NCI-H2227 (cell line): Measurements from ENCODE around the gene NTNG1.
"Not testable (repeated sequence)": the region's sequence is repeated elsewhere in the genome, so short reads cannot be mapped to it uniquely, and the experiment has no call there.

ENCODE experiments used
- DNase-seq: peaks from one replicate; lab custom pipeline; 2025; ENCODE audit not compliant: unreplicated experiment; lab: John Stamatoyannopoulos, UW

The NTNG1 gene

GRCh38 chr1:107140703-107141490 lies at the start of gene NTNG1:
NTNG1 (plus strand) TSS chr1:107141039.
- DNase-seq = peak; percentile 38

GRCh38 chr1:107091418-107091817 lies 49.4 kb upstream of the NTNG1 start:
- DNase-seq = no peak

DNA sequence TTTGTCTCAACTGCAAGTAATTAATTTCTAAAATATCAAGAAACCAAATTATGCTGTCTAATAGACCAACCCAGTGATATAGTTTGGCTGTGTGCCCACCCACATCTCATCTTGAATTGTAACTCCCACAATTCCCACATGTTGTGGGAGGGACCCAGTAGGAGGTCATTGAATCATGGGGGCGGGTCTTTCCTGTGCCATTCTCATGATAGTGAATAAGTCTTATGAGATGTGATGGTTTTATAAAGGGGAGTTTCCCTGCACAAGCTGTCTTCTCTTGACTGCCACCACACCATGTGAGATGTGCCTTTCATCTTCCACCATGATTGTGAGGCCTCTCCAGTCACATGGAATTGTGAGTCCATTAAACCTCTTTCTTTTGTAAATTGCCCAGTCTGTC lies 47.4 kb upstream of the NTNG1 start:
- not testable (repeated sequence) for DNase-seq

- no peak for DNase-seq
Measured at GRCh38 chr1:107095647-107096046, 45.2 kb upstream of the NTNG1 start.

DNA sequence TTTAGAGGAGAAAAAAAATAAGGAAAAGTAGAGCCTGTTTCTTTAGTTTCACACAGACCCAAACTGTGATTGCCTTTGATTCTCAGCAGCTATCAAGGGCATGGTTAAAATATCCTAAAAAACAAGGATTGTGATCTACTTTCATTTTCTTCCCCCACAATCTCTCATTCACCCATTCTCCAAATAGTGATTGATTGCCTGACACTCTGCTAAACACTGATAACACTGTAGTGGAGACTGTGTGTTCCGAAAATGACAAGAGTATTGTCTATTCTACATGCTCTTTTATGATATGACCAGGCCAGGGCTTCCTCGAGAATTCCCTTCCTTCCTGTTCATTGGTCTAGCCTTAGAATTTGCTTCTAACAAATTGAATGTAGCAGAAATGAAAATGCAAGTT lies 44.1 kb upstream of the NTNG1 start:
- no peak for DNase-seq

DNA sequence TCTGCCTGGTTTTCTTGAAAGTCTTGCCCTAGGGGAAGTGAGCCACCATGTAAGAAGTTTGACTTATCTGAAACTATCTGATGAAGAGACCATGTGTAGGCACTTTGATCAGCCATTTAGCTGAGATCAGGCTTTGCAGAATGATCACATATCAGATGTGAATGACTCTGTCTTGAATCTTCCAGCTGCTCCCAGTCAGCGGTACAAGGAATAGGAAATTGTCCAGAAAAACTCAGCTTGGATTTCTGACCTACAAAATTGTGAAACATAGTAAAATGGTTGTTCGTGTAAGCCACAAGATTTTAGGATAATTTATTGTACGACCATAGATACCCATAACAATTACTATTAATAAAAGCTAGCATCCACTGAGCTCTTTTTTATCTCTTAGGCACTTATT lies 41.9 kb upstream of the NTNG1 start:
- no peak for DNase-seq

DNA sequence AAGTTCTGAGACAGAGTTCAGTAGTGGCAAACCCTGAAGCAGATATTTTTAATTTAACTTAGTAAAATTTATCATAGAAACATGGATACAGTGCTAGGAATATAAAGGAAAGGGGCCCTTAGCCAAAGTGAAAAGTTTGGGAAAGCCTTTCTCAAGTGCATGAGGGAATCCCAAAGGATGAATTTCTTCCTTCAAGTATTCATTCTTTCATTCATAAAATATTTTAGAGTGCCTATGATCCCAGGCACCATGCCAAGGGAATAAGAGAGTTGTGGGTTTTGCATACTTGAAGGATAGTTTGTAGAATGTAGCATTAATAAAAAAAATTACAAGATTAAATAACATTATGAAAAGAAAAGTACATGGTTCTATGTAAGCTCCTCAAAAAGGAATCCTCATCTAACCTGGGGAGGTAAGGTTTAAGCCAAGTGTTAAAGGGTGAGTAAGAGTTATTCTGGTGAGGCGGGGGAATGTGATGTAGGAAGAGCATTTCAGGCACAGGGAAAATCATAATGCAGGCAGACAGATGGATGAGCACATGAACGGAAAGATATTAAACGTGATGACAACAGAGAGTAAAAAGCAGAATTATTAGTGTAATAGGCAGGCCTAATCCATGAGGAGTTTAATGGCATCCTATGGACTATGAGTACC lies 40.4 kb upstream of the NTNG1 start:
- no peak for DNase-seq

GRCh38 chr1:107105914-107106313 lies 34.9 kb upstream of the NTNG1 start:
- no peak for DNase-seq

DNA sequence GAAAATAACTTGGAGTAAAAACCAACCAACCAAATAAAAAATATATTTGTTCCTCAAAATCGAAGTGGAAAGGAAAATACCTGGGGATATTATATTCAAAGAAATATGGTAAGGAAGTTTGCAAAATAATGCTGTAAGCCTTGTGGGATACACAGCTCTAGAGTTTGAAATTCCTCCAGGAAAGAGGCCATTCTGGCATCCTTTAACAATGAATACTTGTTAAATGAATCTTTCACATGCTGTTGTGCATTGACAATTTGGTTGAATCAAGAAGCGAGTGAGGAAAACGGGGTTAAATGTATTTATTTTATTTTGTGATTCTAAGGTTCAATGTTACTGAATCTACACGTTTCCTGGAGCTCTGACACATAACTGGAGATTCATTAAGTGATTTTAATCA lies 30.5 kb upstream of the NTNG1 start:
- no peak for DNase-seq

DNA sequence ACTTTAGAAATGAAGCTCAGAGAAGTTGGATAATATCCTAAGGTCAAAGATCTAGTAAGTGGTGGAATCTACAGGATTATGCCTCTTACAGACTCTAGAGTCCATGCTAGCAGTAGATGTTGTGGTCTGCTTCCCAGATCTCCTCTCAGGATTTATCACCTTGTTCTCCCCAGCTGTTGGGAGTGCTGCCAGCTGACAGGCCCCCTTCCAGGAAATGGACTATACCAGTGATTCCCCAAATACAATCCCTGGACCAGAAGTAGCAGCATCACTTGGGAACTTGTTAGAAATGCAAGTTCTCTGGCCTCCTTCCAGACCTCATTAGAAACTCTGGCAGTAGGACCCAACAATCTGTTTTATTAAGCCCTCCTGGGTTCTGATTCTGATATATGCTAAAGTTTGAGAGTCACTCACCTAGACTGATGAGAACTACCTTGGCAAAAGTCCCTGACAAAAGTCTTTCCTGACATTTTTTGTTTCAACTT lies 24.5 kb upstream of the NTNG1 start:
- DNase-seq = no peak

GRCh38 chr1:107122225-107122624 lies 18.6 kb upstream of the NTNG1 start:
- DNase-seq = no peak

GRCh38 chr1:107123741-107124140 lies 17.1 kb upstream of the NTNG1 start:
- DNase-seq = no peak

DNA sequence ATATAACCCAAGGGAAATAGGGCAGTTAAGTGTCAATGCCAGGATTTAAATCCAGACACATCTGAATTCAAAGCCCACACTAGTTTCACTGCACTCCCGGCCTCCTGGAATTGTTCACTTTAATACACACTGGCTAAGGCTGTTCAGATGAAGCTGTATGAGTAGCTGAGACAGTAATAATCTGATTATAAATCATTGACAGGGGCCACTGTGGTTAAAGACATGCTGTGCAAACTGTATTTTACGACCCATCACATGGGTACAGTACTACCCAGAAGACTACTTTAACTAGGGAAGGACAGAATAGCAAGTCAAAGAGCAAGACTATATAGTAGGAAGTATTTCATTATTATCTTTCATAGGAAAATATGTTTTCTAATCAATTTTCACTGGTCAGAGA lies 16.1 kb upstream of the NTNG1 start:
- no peak for DNase-seq

GRCh38 chr1:107132195-107132594 lies 8.6 kb upstream of the NTNG1 start:
- no peak for DNase-seq

DNA sequence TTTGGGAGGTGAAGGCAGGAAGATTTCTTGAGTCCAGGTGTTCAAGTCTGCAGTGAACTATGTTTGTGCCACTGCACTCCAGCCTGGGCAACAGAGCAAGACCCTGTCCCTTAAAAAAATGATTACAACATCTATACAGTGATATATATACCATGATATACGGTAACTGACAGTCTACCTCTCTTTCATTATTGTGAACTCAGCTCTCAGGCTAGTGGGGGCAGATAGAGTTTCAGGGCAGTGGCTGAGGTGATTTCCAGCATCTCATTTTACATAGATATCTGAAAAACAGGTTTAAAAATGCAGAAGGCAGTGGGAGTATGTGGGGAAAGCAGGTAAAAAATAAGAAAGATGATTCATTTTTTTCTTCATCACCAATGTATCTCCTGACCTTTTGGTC lies 8.1 kb upstream of the NTNG1 start:
- no peak for DNase-seq

GRCh38 chr1:107135463-107135862 lies 5.4 kb upstream of the NTNG1 start:
- DNase-seq = no peak

DNA sequence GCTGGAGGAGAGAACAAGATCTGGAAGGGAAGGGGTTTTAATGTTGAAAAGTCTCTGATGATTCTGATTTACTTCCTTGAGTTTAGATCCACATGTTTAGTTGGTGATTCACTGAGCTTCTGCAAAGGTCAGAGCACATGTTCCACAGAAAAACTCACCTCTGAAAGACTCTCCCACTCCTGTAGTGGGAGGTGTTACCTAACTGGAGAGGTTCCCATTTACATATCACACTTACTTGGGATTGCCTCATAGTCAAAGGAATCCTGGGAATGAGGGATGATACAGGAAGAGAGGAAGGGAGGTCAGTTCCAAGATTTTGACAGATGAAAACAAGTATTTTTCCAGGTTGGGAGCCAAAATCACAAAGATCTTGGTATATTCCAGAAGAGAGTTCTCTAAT lies 2.7 kb upstream of the NTNG1 start:
- DNase-seq = no peak

DNA sequence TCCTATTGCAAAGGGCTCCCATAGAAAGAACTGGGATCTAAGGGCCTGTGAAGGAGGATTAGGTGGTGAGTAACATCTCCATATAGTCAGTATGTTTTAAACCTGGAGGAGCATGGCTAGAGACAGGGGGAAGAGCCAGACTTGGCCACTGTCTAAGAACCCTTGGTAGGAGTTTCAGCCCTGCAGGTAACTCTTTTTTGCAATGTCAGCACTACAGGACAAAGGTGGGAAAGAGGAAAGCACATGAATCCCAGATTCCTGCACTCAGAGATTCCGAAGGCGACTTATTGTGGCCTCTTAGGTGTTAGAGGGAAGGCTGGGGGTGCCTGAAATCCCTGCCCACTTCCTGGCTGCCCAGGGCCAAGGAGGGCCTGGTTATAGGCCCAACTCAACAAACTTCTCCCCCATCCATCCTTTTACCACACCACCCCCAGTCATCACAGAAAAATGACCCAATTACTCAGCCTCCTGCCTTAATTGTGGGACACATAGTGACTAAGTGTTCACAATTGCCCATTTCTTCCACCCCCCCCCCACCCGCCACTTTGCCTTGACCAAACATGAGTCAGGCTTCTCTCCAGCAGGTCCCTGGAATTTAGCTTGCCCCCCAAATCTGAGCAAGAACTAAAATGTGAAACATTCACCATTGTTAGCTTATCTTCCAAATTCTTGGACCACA lies 1.9 kb upstream of the NTNG1 start:
- DNase-seq = no peak

DNA sequence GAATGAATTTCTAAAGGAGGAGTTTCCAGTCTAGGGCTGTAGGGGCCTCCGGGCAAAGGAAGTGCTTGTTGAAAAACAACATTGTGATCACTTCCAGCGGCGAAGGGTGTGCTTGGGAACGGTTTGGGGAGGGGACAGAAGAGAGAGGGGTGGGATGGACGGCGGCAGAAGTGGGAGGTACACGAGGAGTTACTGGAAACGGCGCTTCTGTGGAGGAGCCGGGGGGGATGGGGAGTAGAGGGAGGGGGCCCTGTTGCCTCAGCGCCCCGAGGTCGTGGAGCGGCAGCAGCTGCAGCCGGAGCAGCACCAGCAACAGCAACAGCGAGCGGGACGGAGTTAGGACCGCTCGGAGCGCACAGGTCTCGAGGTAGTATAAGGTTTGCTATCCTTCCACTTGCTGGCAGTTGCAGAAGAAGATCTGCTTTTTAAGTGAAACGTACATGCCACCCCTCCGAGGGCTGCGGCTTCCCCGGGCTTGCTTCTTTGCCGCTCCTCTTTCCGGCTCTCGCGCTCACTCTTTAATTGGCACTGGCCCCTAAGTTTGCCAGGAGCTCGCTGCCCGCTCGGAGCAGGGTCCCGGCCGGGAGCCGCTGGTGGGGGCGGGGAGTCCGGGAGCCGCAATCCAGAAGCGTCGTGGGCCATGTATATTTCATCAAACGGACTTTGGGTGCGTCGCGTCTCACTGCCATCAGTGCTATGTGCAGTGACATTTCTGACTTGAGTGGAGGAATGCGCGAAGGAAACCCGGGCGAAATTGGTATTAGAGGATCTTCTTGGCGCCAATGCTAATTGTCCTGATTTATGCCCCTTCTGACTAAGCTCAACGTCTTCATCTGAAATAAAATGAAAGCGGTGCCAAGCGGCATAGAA lies 771 bp upstream of the NTNG1 start:
- DNase-seq = peak; percentile 49

GRCh38 chr1:107141491-107142126 lies 770 bp downstream of the NTNG1 start:
- DNase-seq = peak; percentile 24

DNA sequence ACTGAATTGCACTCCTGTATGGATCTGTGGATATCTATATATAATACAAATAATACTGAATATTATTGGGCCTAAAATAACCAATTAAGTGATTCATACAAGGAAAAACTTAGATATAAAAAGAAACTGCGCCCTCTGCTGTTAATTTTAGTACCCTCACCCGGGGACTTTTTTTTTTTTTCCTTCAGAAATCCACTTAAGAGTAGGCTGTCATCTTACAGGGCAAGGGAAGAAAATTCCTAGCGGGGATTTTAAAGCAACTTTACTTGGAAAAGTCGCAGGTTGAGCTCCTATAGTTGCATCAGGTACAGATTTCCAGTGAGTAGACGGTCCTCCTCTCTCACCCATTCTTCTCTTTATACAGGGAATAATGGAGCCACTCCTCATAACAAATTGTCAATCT lies 1.3 kb downstream of the NTNG1 start:
- peak; percentile 75 for DNase-seq
